ENCODE measurements around the gene SCFD2.

DNA sequence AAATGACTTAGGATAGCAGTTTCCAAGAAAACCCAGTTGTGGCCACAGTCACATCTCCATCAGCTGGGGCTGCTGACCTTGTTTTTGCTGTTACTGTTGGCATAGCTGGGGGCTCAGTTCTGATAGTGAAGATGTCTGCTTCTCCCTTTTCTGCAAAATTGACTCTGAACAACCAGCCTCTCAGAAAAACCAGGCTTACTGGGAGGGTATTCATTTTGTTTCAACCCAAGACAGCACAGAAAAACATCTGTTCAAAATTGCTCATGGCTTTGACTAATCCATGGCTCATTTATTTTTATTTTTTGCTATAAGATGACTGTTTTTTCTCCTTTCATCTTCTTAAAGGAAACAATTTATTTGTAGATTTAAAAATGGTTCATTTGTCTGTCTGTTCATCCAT lies 450.7 kb downstream of the SCFD2 start:
- TF ChIP-seq, protein P1, sequence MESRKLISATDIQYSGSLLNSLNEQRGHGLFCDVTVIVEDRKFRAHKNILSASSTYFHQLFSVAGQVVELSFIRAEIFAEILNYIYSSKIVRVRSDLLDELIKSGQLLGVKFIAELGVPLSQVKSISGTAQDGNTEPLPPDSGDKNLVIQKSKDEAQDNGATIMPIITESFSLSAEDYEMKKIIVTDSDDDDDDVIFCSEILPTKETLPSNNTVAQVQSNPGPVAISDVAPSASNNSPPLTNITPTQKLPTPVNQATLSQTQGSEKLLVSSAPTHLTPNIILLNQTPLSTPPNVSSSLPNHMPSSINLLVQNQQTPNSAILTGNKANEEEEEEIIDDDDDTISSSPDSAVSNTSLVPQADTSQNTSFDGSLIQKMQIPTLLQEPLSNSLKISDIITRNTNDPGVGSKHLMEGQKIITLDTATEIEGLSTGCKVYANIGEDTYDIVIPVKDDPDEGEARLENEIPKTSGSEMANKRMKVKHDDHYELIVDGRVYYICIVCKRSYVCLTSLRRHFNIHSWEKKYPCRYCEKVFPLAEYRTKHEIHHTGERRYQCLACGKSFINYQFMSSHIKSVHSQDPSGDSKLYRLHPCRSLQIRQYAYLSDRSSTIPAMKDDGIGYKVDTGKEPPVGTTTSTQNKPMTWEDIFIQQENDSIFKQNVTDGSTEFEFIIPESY (IDR thresholded peaks at IDR 0.05; ENCODE audit: borderline replicate concordance, low read depth), result no peak
- TF ChIP-seq, protein P2, sequence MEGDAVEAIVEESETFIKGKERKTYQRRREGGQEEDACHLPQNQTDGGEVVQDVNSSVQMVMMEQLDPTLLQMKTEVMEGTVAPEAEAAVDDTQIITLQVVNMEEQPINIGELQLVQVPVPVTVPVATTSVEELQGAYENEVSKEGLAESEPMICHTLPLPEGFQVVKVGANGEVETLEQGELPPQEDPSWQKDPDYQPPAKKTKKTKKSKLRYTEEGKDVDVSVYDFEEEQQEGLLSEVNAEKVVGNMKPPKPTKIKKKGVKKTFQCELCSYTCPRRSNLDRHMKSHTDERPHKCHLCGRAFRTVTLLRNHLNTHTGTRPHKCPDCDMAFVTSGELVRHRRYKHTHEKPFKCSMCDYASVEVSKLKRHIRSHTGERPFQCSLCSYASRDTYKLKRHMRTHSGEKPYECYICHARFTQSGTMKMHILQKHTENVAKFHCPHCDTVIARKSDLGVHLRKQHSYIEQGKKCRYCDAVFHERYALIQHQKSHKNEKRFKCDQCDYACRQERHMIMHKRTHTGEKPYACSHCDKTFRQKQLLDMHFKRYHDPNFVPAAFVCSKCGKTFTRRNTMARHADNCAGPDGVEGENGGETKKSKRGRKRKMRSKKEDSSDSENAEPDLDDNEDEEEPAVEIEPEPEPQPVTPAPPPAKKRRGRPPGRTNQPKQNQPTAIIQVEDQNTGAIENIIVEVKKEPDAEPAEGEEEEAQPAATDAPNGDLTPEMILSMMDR (IDR thresholded peaks at IDR 0.05), result no peak
- TF ChIP-seq, protein P3, sequence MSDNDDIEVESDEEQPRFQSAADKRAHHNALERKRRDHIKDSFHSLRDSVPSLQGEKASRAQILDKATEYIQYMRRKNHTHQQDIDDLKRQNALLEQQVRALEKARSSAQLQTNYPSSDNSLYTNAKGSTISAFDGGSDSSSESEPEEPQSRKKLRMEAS (IDR thresholded peaks at IDR 0.05; ENCODE audit: low read depth), result no peak
- TF ChIP-seq RAD21 (IDR thresholded peaks at IDR 0.05; ENCODE audit: low read length) (no peak), SMC3 (IDR thresholded peaks at IDR 0.05; ENCODE audit: low read depth, low read length) (no peak), PBX3 (IDR thresholded peaks at IDR 0.05) (no peak), FOXM1 (IDR thresholded peaks at IDR 0.05; ENCODE audit: low read depth) (no peak), GABPA (IDR thresholded peaks at IDR 0.05; ENCODE audit: low read depth) (no peak), JUND (IDR thresholded peaks at IDR 0.05) (no peak), REST (IDR thresholded peaks at IDR 0.05; ENCODE audit: low read depth, low read length) (no peak), USF2 (IDR thresholded peaks at IDR 0.05; ENCODE audit: borderline replicate concordance, low read depth, low read length) (no peak)
